ENCODE measurements around the gene RAB21.

RAB21 gene

GRCh38 chr12:71754461-71755145, at the start of gene RAB21:
TSS of gene RAB21 (plus strand) at chr12:71754863. CDS start at chr12:71755130, 267 bp downstream.
- peaks cover 7 to 12% of the 10 kb centered on the region in 2 donors for H3K36me3 ChIP-seq (ENCODE audit: control insufficient read depth in 2 of 2, insufficient read depth in 2 of 2, low read length in 2 of 2)
- no peaks in the 10 kb centered on the region for H3K27me3 ChIP-seq (ENCODE audit: control insufficient read depth in 2 of 2, insufficient read depth in 2 of 2, low read length in 2 of 2)
- H3K27ac ChIP-seq (ENCODE audit: low read depth in 2 of 2, low read length in 2 of 2) = peak within 1 kb of the TSS; percentile 96 to 98
- H3K9me3 ChIP-seq (ENCODE audit: control insufficient read depth in 2 of 2, low read length in 2 of 2) = peaks cover 2 to 7% of the 10 kb centered on the region in 2 donors
- H3K4me1 ChIP-seq (ENCODE audit: control insufficient read depth in 2 of 2, insufficient read depth in 2 of 2, low read length in 2 of 2) = peaks cover 3 to 15% of the 10 kb centered on the region in 2 donors
- H3K4me3 ChIP-seq (ENCODE audit: low read length in 2 of 2) = peak within 1 kb of the TSS; percentile 76 to 95
- peak within 1 kb of the TSS; percentile 79 to 88 for H3K9ac ChIP-seq (ENCODE audit: low read depth in 1 of 2, low read length in 2 of 2)

- H3K27ac ChIP-seq (ENCODE audit: low read depth in 2 of 2, low read length in 2 of 2) = no peak overlapping the region
- H3K9ac ChIP-seq (ENCODE audit: low read depth in 1 of 2, low read length in 2 of 2) = no peak overlapping the region
- H3K9me3 ChIP-seq (ENCODE audit: control insufficient read depth in 2 of 2, low read length in 2 of 2) = no peaks in the 10 kb centered on the region
- H3K4me3 ChIP-seq (ENCODE audit: low read length in 2 of 2) = no peak overlapping the region
- H3K27me3 ChIP-seq (ENCODE audit: control insufficient read depth in 2 of 2, insufficient read depth in 2 of 2, low read length in 2 of 2) = no peaks in the 10 kb centered on the region
- no peaks in the 10 kb centered on the region for H3K4me1 ChIP-seq (ENCODE audit: control insufficient read depth in 2 of 2, insufficient read depth in 2 of 2, low read length in 2 of 2)
- peaks cover 7 to 8% of the 10 kb centered on the region in 2 donors for H3K36me3 ChIP-seq (ENCODE audit: control insufficient read depth in 2 of 2, insufficient read depth in 2 of 2, low read length in 2 of 2)
Observed at GRCh38 chr12:71704920-71705319, 49.7 kb upstream of the RAB21 start.

GRCh38 chr12:71708658-71709057, 46.0 kb upstream of the RAB21 start:
- Histone ChIP-seq H3K9me3 (ENCODE audit: control insufficient read depth in 2 of 2, low read length in 2 of 2) (peaks cover 0 to 4% of the 10 kb centered on the region in 2 donors), H3K36me3 (ENCODE audit: control insufficient read depth in 2 of 2, insufficient read depth in 2 of 2, low read length in 2 of 2) (no peaks in the 10 kb centered on the region), H3K27me3 (ENCODE audit: control insufficient read depth in 2 of 2, insufficient read depth in 2 of 2, low read length in 2 of 2) (no peaks in the 10 kb centered on the region), H3K27ac (ENCODE audit: low read depth in 2 of 2, low read length in 2 of 2) (no peak overlapping the region), H3K4me1 (ENCODE audit: control insufficient read depth in 2 of 2, insufficient read depth in 2 of 2, low read length in 2 of 2) (no peaks in the 10 kb centered on the region), H3K9ac (ENCODE audit: low read depth in 1 of 2, low read length in 2 of 2) (no peak overlapping the region), H3K4me3 (ENCODE audit: low read length in 2 of 2) (no peak overlapping the region)

- Histone ChIP-seq H3K27ac (ENCODE audit: low read depth in 2 of 2, low read length in 2 of 2) (no peak overlapping the region), H3K27me3 (ENCODE audit: control insufficient read depth in 2 of 2, insufficient read depth in 2 of 2, low read length in 2 of 2) (no peaks in the 10 kb centered on the region), H3K9me3 (ENCODE audit: control insufficient read depth in 2 of 2, low read length in 2 of 2) (peaks cover 0 to 4% of the 10 kb centered on the region in 2 donors)
Observed at GRCh38 chr12:71710276-71711125, 44.2 kb upstream of the RAB21 start.

GRCh38 chr12:71718611-71719010, 36.1 kb upstream of the RAB21 start:
- Histone ChIP-seq H3K27ac (ENCODE audit: low read depth in 2 of 2, low read length in 2 of 2) (no peak overlapping the region), H3K27me3 (ENCODE audit: control insufficient read depth in 2 of 2, insufficient read depth in 2 of 2, low read length in 2 of 2) (no peaks in the 10 kb centered on the region), H3K9me3 (ENCODE audit: control insufficient read depth in 2 of 2, low read length in 2 of 2) (no peaks in the 10 kb centered on the region), H3K4me1 (ENCODE audit: control insufficient read depth in 2 of 2, insufficient read depth in 2 of 2, low read length in 2 of 2) (no peaks in the 10 kb centered on the region), H3K36me3 (ENCODE audit: control insufficient read depth in 2 of 2, insufficient read depth in 2 of 2, low read length in 2 of 2) (no peaks in the 10 kb centered on the region), H3K4me3 (ENCODE audit: low read length in 2 of 2) (no peak overlapping the region), H3K9ac (ENCODE audit: low read depth in 1 of 2, low read length in 2 of 2) (no peak overlapping the region)

More at GRCh38 chr12:71710276-71711125, 44.2 kb upstream of the RAB21 start:
- no peaks in the 10 kb centered on the region for H3K36me3 ChIP-seq (ENCODE audit: control insufficient read depth in 2 of 2, insufficient read depth in 2 of 2, low read length in 2 of 2)
- H3K9ac ChIP-seq (ENCODE audit: low read depth in 1 of 2, low read length in 2 of 2) = no peak overlapping the region
- no peak overlapping the region for H3K4me3 ChIP-seq (ENCODE audit: low read length in 2 of 2)
- H3K4me1 ChIP-seq (ENCODE audit: control insufficient read depth in 2 of 2, insufficient read depth in 2 of 2, low read length in 2 of 2) = no peaks in the 10 kb centered on the region

GRCh38 chr12:71719647-71720370, 34.9 kb upstream of the RAB21 start:
- Histone ChIP-seq H3K27me3 (ENCODE audit: control insufficient read depth in 2 of 2, insufficient read depth in 2 of 2, low read length in 2 of 2) (no peaks in the 10 kb centered on the region), H3K9me3 (ENCODE audit: control insufficient read depth in 2 of 2, low read length in 2 of 2) (no peaks in the 10 kb centered on the region), H3K36me3 (ENCODE audit: control insufficient read depth in 2 of 2, insufficient read depth in 2 of 2, low read length in 2 of 2) (no peaks in the 10 kb centered on the region), H3K4me1 (ENCODE audit: control insufficient read depth in 2 of 2, insufficient read depth in 2 of 2, low read length in 2 of 2) (no peaks in the 10 kb centered on the region), H3K27ac (ENCODE audit: low read depth in 2 of 2, low read length in 2 of 2) (no peak overlapping the region), H3K9ac (ENCODE audit: low read depth in 1 of 2, low read length in 2 of 2) (no peak overlapping the region), H3K4me3 (ENCODE audit: low read length in 2 of 2) (no peak overlapping the region)

- no peaks in the 10 kb centered on the region for H3K36me3 ChIP-seq (ENCODE audit: control insufficient read depth in 2 of 2, insufficient read depth in 2 of 2, low read length in 2 of 2)
- no peak overlapping the region for H3K9ac ChIP-seq (ENCODE audit: low read depth in 1 of 2, low read length in 2 of 2)
- H3K4me3 ChIP-seq (ENCODE audit: low read length in 2 of 2) = no peak overlapping the region
- H3K9me3 ChIP-seq (ENCODE audit: control insufficient read depth in 2 of 2, low read length in 2 of 2) = no peaks in the 10 kb centered on the region
- H3K27me3 ChIP-seq (ENCODE audit: control insufficient read depth in 2 of 2, insufficient read depth in 2 of 2, low read length in 2 of 2) = no peaks in the 10 kb centered on the region
- H3K27ac ChIP-seq (ENCODE audit: low read depth in 2 of 2, low read length in 2 of 2) = no peak overlapping the region
- H3K4me1 ChIP-seq (ENCODE audit: control insufficient read depth in 2 of 2, insufficient read depth in 2 of 2, low read length in 2 of 2) = no peaks in the 10 kb centered on the region
Observed at GRCh38 chr12:71721783-71722505, 32.7 kb upstream of the RAB21 start.

GRCh38 chr12:71725011-71725410, 29.7 kb upstream of the RAB21 start:
- H3K9ac ChIP-seq (ENCODE audit: low read depth in 1 of 2, low read length in 2 of 2) = no peak overlapping the region
- H3K4me3 ChIP-seq (ENCODE audit: low read length in 2 of 2) = no peak overlapping the region
- H3K36me3 ChIP-seq (ENCODE audit: control insufficient read depth in 2 of 2, insufficient read depth in 2 of 2, low read length in 2 of 2) = no peaks in the 10 kb centered on the region
- no peaks in the 10 kb centered on the region for H3K4me1 ChIP-seq (ENCODE audit: control insufficient read depth in 2 of 2, insufficient read depth in 2 of 2, low read length in 2 of 2)
- no peaks in the 10 kb centered on the region for H3K27me3 ChIP-seq (ENCODE audit: control insufficient read depth in 2 of 2, insufficient read depth in 2 of 2, low read length in 2 of 2)
- H3K9me3 ChIP-seq (ENCODE audit: control insufficient read depth in 2 of 2, low read length in 2 of 2) = no peaks in the 10 kb centered on the region
- H3K27ac ChIP-seq (ENCODE audit: low read depth in 2 of 2, low read length in 2 of 2) = no peak overlapping the region

- Histone ChIP-seq H3K9ac (ENCODE audit: low read depth in 1 of 2, low read length in 2 of 2) (no peak overlapping the region), H3K27ac (ENCODE audit: low read depth in 2 of 2, low read length in 2 of 2) (no peak overlapping the region), H3K27me3 (ENCODE audit: control insufficient read depth in 2 of 2, insufficient read depth in 2 of 2, low read length in 2 of 2) (no peaks in the 10 kb centered on the region), H3K9me3 (ENCODE audit: control insufficient read depth in 2 of 2, low read length in 2 of 2) (no peaks in the 10 kb centered on the region), H3K4me3 (ENCODE audit: low read length in 2 of 2) (no peak overlapping the region), H3K4me1 (ENCODE audit: control insufficient read depth in 2 of 2, insufficient read depth in 2 of 2, low read length in 2 of 2) (no peaks in the 10 kb centered on the region), H3K36me3 (ENCODE audit: control insufficient read depth in 2 of 2, insufficient read depth in 2 of 2, low read length in 2 of 2) (no peaks in the 10 kb centered on the region)
Observed at GRCh38 chr12:71726548-71726947, 28.1 kb upstream of the RAB21 start.

All from mucosa of rectum (tissue), 2 donors.